Calu3 (cell line): ENCODE results near the gene PAPSS1. TPM values are rescaled to one million over a fixed set of nuclear protein-coding genes. Genes with fewer than 3 reads are reported as not detected.
"Not testable (repeated sequence)": the region's sequence is repeated elsewhere in the genome, so short reads cannot be mapped to it uniquely, and the experiment has no call there.

Experiments
- BruUV-seq: library from RNA; stranded (reverse); fragments of 400-500 nt; replicated peaks from 2 replicates; lab custom pipeline; 2021; lab: Mats Ljungman, UMichigan
- CTCF ChIA-PET: fragments of 300-600 bp; sonication (Branson Sonifier 250); formaldehyde crosslinking; loops from one replicate; lab custom pipeline; 2022; ENCODE audit warnings: antibody characterized with exemption; lab: Charles Lee
- DNase-seq: peaks from one replicate; pipeline ENCODE4 v3.0.0; 2022
- H3K27ac Mint-ChIP-seq: one replicate; pipeline ENCODE4 v1.8.0; 2022; ENCODE audit warnings: mixed read lengths; ENCODE audit not compliant: unreplicated experiment
- H3K27me3 Mint-ChIP-seq: one replicate; pipeline ENCODE4 v1.8.0; 2022; ENCODE audit warnings: mixed read lengths; ENCODE audit not compliant: unreplicated experiment
- H3K36me3 Mint-ChIP-seq: one replicate; pipeline ENCODE4 v1.8.0; 2022; ENCODE audit warnings: mild to moderate bottlenecking, moderate library complexity, mixed read lengths; ENCODE audit not compliant: insufficient read depth, unreplicated experiment
- H3K4me1 Mint-ChIP-seq: one replicate; pipeline ENCODE4 v1.8.0; 2022; ENCODE audit warnings: mild to moderate bottlenecking, low read depth, mixed read lengths; ENCODE audit not compliant: unreplicated experiment
- H3K4me3 Mint-ChIP-seq: one replicate; pipeline ENCODE4 v1.8.0; 2022; ENCODE audit warnings: mild to moderate bottlenecking, low read depth, moderate library complexity, mixed read lengths; ENCODE audit not compliant: unreplicated experiment
- H3K9me3 Mint-ChIP-seq: one replicate; pipeline ENCODE4 v1.8.0; 2022; ENCODE audit warnings: low read depth, mixed read lengths; ENCODE audit not compliant: unreplicated experiment
- intact Hi-C: fragments of 100-400 bp; cut with micrococcal nuclease; formaldehyde crosslinking; loops from one replicate; pipeline ENCODE4 v1.10.0; 2022; ENCODE audit not compliant: unreplicated experiment
- total RNA-seq: library from RNA; stranded (reverse); gene quantifications from 2 replicates; pipeline ENCODE4 v1.2.3, GENCODE V29; 2022
- TF ChIP-seq, protein P1 (sequence below): fragments of 200-600 bp; IDR thresholded peaks from one replicate; pipeline ENCODE4 v1.8.0; 2022; ENCODE audit warnings: antibody characterized with exemption; ENCODE audit not compliant: unreplicated experiment

PAPSS1 gene
- total RNA-seq, 1 experiment from 2014 or later, result 41.6 TPM

DNA sequence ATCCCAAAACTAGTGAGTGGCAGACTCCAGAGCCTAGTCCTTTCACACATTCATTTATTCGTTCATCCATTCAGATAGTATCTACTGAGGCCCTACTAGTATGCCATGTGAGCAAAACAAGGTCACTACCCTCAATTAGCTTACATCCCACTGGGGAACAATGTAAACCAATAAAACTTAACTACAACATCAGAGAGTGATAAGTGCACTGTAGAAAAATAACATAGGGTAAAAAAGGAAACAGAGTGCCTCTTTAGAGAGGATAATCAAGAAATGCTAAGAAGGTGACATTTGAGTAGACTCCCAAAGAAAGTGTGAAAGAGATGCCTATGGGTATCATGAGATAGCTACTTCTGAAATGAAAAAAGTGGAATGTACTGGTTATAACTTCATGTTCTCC lies 18.5 kb downstream of the PAPSS1 start:
- TF ChIP-seq, protein P1, sequence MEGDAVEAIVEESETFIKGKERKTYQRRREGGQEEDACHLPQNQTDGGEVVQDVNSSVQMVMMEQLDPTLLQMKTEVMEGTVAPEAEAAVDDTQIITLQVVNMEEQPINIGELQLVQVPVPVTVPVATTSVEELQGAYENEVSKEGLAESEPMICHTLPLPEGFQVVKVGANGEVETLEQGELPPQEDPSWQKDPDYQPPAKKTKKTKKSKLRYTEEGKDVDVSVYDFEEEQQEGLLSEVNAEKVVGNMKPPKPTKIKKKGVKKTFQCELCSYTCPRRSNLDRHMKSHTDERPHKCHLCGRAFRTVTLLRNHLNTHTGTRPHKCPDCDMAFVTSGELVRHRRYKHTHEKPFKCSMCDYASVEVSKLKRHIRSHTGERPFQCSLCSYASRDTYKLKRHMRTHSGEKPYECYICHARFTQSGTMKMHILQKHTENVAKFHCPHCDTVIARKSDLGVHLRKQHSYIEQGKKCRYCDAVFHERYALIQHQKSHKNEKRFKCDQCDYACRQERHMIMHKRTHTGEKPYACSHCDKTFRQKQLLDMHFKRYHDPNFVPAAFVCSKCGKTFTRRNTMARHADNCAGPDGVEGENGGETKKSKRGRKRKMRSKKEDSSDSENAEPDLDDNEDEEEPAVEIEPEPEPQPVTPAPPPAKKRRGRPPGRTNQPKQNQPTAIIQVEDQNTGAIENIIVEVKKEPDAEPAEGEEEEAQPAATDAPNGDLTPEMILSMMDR, result no peak
- H3K4me1 Mint-ChIP-seq, result peaks cover 10% of the 10 kb centered on the region
- BruUV-seq, result no TSS peak
- H3K4me3 Mint-ChIP-seq, result no peak overlapping the region
- no peaks in the 10 kb centered on the region for H3K36me3 Mint-ChIP-seq
- CTCF ChIA-PET, result no interaction called here
- no peak for DNase-seq
- H3K9me3 Mint-ChIP-seq, result peaks cover 8% of the 10 kb centered on the region
- no peak overlapping the region for H3K27ac Mint-ChIP-seq
- intact Hi-C loops, result no loop called here
- H3K27me3 Mint-ChIP-seq, result no peaks in the 10 kb centered on the region

DNA sequence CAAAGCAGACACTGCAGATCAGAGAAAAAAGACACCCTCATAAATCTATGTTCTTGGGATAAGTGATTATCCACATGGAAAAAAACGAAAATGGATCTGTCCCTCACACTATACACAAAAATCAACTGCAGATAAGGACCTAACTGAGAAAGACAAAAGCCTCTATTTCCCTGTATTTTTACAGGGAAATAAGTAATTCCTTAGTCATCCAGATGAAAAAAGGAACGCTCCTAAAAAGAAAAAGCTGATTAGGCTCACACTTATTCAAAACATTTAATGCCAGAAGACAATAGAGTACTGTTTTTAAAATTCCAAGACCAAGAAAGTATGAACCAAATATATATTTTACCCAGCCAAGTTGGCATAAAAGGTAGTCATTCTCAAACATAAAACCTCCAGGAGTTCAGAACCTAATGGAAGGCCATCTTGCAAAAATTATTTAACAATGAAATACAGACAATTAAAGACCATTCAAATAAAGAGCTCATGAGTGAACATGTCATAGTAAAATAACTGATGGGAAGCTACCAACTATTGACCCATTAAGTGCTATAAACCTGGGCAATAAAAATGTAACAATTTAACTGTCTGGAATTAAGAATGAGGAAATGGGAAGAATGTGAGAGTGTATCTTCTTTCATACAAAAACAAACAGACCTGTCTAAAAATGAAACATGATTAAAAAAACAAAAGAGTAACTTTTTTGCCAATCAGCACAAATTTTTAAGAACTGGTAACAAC lies 20.4 kb downstream of the PAPSS1 start:
- TF ChIP-seq, protein P1, result no peak
- peaks cover 2% of the 10 kb centered on the region for H3K9me3 Mint-ChIP-seq
- intact Hi-C loops, result no loop called here
- CTCF ChIA-PET, result interaction anchor here (0.6 to 1.0 kb wide), 2 partner anchors 21 to 1922 kb away, joined by 3 read pairs; partner anchors contain the start of gene PAPSS1
- no peak overlapping the region for H3K27ac Mint-ChIP-seq
- no peaks in the 10 kb centered on the region for H3K36me3 Mint-ChIP-seq
- BruUV-seq, result no TSS peak
- H3K4me1 Mint-ChIP-seq, result peaks cover 10% of the 10 kb centered on the region
- H3K4me3 Mint-ChIP-seq, result no peak overlapping the region
- no peak for DNase-seq
- H3K27me3 Mint-ChIP-seq, result no peaks in the 10 kb centered on the region

DNA sequence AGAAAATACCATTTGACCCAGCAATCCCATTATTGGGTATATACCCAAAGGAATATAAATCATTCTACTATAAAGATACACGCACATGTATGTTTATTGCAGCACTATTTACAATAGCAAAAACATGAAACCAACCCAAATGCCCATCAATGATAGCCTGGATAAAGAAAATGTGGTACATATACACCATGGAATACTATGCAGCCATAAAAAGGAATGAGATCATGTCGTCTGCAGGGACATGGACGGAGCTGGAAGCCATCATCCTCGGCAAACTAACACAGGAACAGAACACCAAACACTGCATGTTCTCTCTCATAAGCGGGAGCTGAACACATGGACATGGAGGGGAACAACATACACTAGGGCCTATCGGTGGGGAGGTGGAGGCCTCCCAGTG lies 23.8 kb downstream of the PAPSS1 start:
- H3K27me3 Mint-ChIP-seq, H3K36me3 Mint-ChIP-seq, H3K9me3 Mint-ChIP-seq, CTCF ChIA-PET, DNase-seq, H3K27ac Mint-ChIP-seq, intact Hi-C loops, BruUV-seq, H3K4me3 Mint-ChIP-seq: not testable (repeated sequence)
- H3K4me1 Mint-ChIP-seq, result peaks cover 10% of the 10 kb centered on the region

DNA sequence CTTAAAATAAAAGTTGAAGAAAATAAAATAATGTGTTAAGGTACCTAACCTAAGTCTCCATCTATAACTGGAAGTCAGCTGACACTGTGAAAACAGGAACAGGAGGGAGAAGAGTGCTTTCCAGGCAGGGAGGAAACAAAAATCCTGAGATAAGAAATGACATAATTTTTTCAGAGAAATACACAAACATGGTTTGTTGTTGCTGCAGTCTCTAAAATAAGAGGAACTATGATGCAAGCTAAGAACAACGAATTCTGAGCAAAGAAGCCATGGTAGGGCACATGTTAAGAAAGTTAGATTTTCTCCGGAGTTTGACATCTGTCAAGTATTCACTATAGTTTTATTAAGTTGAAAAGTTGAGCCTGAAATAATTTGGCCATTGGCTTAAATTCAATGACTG lies 26.9 kb downstream of the PAPSS1 start:
- CTCF ChIA-PET, result no interaction called here
- Mint-ChIP-seq H3K27me3 (no peaks in the 10 kb centered on the region), H3K9me3 (no peaks in the 10 kb centered on the region), H3K4me1 (no peaks in the 10 kb centered on the region), H3K27ac (no peak overlapping the region), H3K36me3 (no peaks in the 10 kb centered on the region), H3K4me3 (no peak overlapping the region)
- intact Hi-C loops, result no loop called here
- no peak for DNase-seq
- TF ChIP-seq, protein P1, result no peak
- BruUV-seq, result no TSS peak

DNA sequence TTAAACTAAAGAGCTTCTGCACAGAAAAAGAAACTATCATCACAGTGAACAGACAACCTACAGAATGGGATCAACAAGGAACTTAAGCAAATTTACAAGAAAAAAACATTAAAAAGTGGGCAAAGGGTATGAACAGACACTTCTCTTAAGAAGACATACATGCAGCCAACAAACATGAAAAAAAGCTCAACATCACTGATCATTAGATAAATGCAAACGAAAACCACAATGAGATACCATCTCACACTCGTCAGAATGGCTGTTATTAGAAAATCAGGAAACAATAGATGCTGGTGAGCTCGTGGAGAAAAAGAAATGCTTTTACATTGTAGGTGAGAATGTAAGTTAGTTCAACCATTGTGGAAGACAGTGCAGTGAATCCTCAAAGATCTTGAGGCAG lies 27.8 kb downstream of the PAPSS1 start:
- CTCF ChIA-PET, result no interaction called here
- no peaks in the 10 kb centered on the region for H3K4me1 Mint-ChIP-seq
- H3K27me3 Mint-ChIP-seq, result no peaks in the 10 kb centered on the region
- H3K4me3 Mint-ChIP-seq, result no peak overlapping the region
- intact Hi-C loops, result no loop called here
- DNase-seq, result no peak
- TF ChIP-seq, protein P1, result no peak
- H3K36me3 Mint-ChIP-seq, result no peaks in the 10 kb centered on the region
- H3K27ac Mint-ChIP-seq, result no peak overlapping the region
- no TSS peak for BruUV-seq
- no peaks in the 10 kb centered on the region for H3K9me3 Mint-ChIP-seq
